Common myeloid progenitor, CD34-positive (primary cell): ENCODE data around the gene PCIF1.

ENCODE experiments used
- CTCF ChIA-PET: fragments of 350-600 bp; sonication (Branson Sonifier 250); formaldehyde crosslinking; loops from one replicate; lab custom pipeline; 2021; ENCODE audit warnings: antibody characterized with exemption; lab: Charles Lee
- POLR2A ChIA-PET: fragments of 350-600 bp; sonication (Branson Sonifier 250); formaldehyde crosslinking; loops from one replicate; lab custom pipeline; 2021; ENCODE audit warnings: antibody characterized with exemption; lab: Charles Lee
- DNase-seq, 3 donors: peaks; one replicate each; pipeline versions ENCODE4 v3.0.0 to v3.0.0-alpha.2; 2013
- H3K27ac ChIP-seq, 2 experiments: 1 replicate in 1 of 2; 2 replicates in 1 of 2; pipeline ENCODE4 v1.7.0; 2013; ENCODE audit warnings: inconsistent platforms in 2 of 2, low read length in 2 of 2, mild to moderate bottlenecking in 2 of 2, low read depth in 1 of 2, moderate library complexity in 1 of 2; ENCODE audit not compliant: severe bottlenecking in 2 of 2, insufficient read depth in 1 of 2, poor library complexity in 1 of 2
- H3K27me3 ChIP-seq, 5 experiments: replicated peaks in 2 of 5; 1 replicate in 3 of 5; 2 replicates in 2 of 5; pipeline versions ENCODE4 v1.6.1 to v1.7.0; 2013; ENCODE audit warnings: low read length in 4 of 5, mild to moderate bottlenecking in 2 of 5, moderate library complexity in 2 of 5, inconsistent platforms in 1 of 5; ENCODE audit not compliant: insufficient read depth in 5 of 5, control insufficient read depth in 4 of 5
- H3K36me3 ChIP-seq, 4 experiments: 1 replicate in 2 of 4; 2 replicates in 2 of 4; pipeline versions ENCODE4 v1.6.1 to v1.7.0; 2013; ENCODE audit warnings: low read length in 3 of 4, control low read depth in 1 of 4, mild to moderate bottlenecking in 1 of 4; ENCODE audit not compliant: control insufficient read depth in 4 of 4, insufficient read depth in 4 of 4
- H3K4me1 ChIP-seq, 4 experiments: 1 replicate in 3 of 4; 2 replicates in 1 of 4; pipeline versions ENCODE4 v1.6.1 to v1.7.1; 2013; ENCODE audit warnings: low read length in 3 of 4, mild to moderate bottlenecking in 3 of 4, control low read depth in 1 of 4, inconsistent platforms in 1 of 4, moderate library complexity in 1 of 4; ENCODE audit not compliant: control insufficient read depth in 4 of 4, insufficient read depth in 4 of 4; ENCODE audit errors: control extremely low read depth in 1 of 4
- H3K4me3 ChIP-seq, 7 experiments: 1 replicate in 4 of 7; 2 replicates in 3 of 7; pipeline versions ENCODE4 v1.5.1 to v1.7.0; 2013; ENCODE audit warnings: mild to moderate bottlenecking in 7 of 7, low read length in 6 of 7, moderate library complexity in 6 of 7, inconsistent platforms in 2 of 7, low read depth in 2 of 7, control low read depth in 1 of 7; ENCODE audit not compliant: insufficient read depth in 4 of 7, control insufficient read depth in 1 of 7; ENCODE audit errors: extremely low read depth in 1 of 7
- H3K9me3 ChIP-seq, 5 experiments: 1 replicate in 4 of 5; 2 replicates in 1 of 5; pipeline versions ENCODE4 v1.6.1 to v1.7.1; 2013; ENCODE audit warnings: low read length in 4 of 5, mild to moderate bottlenecking in 2 of 5, inconsistent platforms in 1 of 5, low read depth in 1 of 5, moderate library complexity in 1 of 5; ENCODE audit not compliant: control insufficient read depth in 4 of 5, insufficient read depth in 2 of 5; ENCODE audit errors: control extremely low read depth in 1 of 5
- WGBS: methylation state at CpG from one replicate; pipeline ENCODE4 v1.1.5; 2013; ENCODE audit not compliant: insufficient coverage; 5-methylcytosine and 5-hydroxymethylcytosine counted together

PCIF1 gene

DNA sequence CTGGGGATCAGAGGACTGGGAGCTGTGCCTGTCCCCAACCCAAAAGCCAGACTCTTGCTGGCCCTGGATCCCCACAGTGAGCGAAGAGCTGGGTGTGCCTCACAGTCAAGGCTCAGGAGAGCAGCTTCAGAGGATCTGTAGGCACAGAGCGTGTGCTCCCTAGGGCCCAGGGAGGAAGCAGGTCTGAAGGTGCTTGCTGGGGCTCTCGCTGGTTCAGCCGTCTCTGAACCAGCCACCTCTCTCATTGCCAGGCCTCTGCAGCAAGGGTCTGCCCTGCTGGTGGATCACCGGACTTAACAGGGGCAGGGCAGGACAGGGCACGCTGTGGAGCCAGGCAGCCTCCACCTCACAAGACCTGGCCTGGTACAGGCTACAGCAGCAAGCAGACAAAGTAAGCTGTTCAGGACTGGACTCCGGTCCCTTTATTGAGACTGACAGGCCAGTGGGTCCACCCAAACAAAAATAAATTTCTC is 13.8 kb downstream of the PCIF1 start:
- no peak overlapping the region for H3K27ac ChIP-seq
- H3K27me3 ChIP-seq: no peaks in the 10 kb centered on the region
- no peaks in the 10 kb centered on the region for H3K9me3 ChIP-seq
- H3K36me3 ChIP-seq: peaks cover 27 to 98% (median 86%) of the 10 kb centered on the region in 4 experiments
- no peak overlapping the region for H3K4me3 ChIP-seq
- CTCF ChIA-PET: interaction anchor here (1.0 to 7.3 kb wide), 6 partner anchors 10 to 110 kb away, joined by 3 to 75 read pairs (median 4); partner anchors contain the start of gene ZNF335
- POLR2A ChIA-PET: interaction anchor here (1.4 kb wide), 1 partner anchor 9 kb away, joined by 8 read pairs; no protein-coding TSS in a partner anchor
- 80% methylated on average over 7 of the region's 7 CpGs for WGBS
- H3K4me1 ChIP-seq: no peaks in the 10 kb centered on the region
- DNase-seq: no peak

DNA sequence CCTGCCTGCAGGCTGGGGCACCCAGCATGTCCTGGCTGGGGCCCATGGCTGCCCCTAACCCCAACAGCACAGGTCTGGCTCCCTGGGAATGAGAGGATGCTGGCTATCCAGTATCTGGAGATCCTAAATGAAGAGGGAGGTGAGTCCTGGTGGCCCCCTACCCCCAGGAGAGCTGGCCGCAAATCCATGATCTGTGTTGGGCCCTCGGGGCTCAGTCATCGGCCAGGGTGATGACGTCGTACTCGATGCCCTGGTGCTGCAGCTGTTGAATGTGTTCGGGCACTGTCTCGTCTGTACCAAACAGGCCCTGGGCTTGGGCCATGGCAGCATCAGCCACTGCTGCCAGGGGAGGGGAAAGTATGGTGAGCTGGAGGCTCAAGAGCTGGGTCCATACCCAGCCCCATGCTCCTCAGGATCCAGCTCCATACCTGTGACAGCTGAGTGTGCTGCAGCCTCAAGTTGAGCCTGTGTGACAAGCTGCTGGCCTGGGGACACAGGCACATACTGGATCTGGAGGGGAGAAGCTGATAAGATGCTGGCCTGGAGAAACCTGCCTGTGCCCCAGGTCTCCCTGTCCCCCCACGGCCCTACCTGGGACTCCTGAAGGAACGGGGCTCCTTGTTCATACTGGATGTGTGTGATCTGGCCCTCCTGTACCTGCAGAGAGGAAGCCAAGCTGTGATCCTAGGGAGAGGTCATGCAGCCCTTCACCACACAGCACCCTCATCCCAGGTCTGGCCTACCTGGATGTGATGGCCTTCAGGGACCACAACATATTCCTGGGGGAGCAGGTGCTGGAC is 14.5 kb downstream of the PCIF1 start:
- CTCF ChIA-PET: interaction anchor here (1.0 to 7.3 kb wide), 8 partner anchors 11 to 150 kb away, joined by 3 to 75 read pairs (median 4); partner anchors contain the start of gene ZNF335
- Histone ChIP-seq H3K36me3 (peaks cover 32 to 97% (median 84%) of the 10 kb centered on the region in 4 experiments), H3K27ac (no peak overlapping the region), H3K4me1 (no peaks in the 10 kb centered on the region), H3K9me3 (no peaks in the 10 kb centered on the region), H3K27me3 (no peaks in the 10 kb centered on the region), H3K4me3 (no peak overlapping the region)
- 96% methylated on average over 10 of the region's 10 CpGs for WGBS
- DNase-seq: no peak
- POLR2A ChIA-PET: interaction anchor here (1.2 to 1.5 kb wide), 2 partner anchors 9 to 14 kb away, joined by 3 to 6 read pairs; partner anchors contain the start of gene PCIF1

DNA sequence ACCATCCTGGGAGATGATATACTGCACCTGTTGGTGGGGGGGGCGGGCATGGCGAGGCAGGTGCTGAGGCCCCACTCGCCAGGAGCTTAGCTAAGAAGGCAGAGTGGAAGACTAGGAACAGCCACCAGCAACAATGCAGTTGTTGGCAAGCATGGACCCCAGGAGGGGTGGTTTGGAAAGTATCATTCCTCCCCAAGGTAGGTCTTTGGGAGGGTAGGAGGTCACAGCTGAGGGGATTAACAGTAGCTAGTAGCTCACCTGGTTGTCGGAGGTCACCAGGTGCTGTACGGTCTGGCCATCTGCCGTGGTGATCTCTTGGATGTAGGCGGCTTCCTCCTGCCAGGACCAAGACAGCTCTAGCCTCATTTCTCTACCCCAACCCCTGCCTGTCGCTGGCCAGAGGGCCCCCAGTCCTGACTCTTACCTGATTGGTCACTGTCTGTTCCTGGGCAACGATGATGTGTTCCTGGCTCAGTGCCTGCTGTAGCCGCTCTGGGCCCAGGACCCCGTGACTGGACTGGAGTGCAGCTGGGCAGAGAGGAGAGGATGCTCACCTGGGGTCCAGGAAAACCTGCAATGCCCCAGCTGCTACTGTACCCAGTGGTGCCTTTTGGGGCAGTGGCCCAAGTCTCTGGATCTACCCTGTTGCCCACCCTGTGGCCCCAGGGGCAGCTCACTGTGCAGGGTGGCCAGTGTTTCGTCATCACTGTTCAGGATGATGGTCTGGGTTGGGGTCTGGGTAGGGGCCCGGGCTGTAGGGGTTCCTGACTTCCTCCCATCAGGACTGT is 15.3 kb downstream of the PCIF1 start:
- DNase-seq: no peak
- POLR2A ChIA-PET: interaction anchor here (0.6 to 1.5 kb wide), 3 partner anchors 8 to 15 kb away, joined by 3 to 6 read pairs (median 3); partner anchors contain the start of gene PCIF1
- no peaks in the 10 kb centered on the region for H3K9me3 ChIP-seq
- H3K36me3 ChIP-seq: peaks cover 25 to 92% (median 78%) of the 10 kb centered on the region in 4 experiments
- CTCF ChIA-PET: interaction anchor here (1.0 to 7.3 kb wide), 6 partner anchors 12 to 151 kb away, joined by 3 to 75 read pairs (median 4); no protein-coding TSS in a partner anchor
- 93% methylated on average over 13 of the region's 13 CpGs for WGBS
- no peak overlapping the region for H3K4me3 ChIP-seq
- no peaks in the 10 kb centered on the region for H3K27me3 ChIP-seq
- no peak overlapping the region for H3K27ac ChIP-seq
- H3K4me1 ChIP-seq: no peaks in the 10 kb centered on the region

DNA sequence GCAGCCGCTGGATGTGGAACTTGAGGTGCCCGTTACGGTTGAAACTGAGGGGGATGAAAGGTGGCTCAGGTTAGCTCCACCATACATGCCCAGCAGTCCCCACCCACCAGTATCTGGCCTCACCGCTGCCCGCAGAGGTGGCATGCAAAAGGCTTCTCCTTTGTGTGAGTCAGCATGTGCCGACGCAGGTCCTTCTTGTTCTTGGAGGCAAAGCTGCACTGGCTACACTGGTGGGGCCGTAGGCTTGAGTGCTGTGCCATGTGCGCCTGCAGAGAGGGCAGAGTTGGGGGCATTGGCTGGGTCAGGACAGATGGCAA is 15.8 kb downstream of the PCIF1 start:
- ChIA-PET CTCF (interaction anchor here (1.7 to 7.3 kb wide), 3 partner anchors 11 to 151 kb away, joined by 6 to 75 read pairs (median 13); no protein-coding TSS in a partner anchor), POLR2A (no interaction called here)
- DNase-seq: no peak
- no peaks in the 10 kb centered on the region for H3K9me3 ChIP-seq
- H3K36me3 ChIP-seq: peaks cover 21 to 87% (median 72%) of the 10 kb centered on the region in 4 experiments
- H3K27ac ChIP-seq: no peak overlapping the region
- no peak overlapping the region for H3K4me3 ChIP-seq
- H3K4me1 ChIP-seq: no peaks in the 10 kb centered on the region
- WGBS: 98% methylated on average over 7 of the region's 9 CpGs
- no peaks in the 10 kb centered on the region for H3K27me3 ChIP-seq

DNA sequence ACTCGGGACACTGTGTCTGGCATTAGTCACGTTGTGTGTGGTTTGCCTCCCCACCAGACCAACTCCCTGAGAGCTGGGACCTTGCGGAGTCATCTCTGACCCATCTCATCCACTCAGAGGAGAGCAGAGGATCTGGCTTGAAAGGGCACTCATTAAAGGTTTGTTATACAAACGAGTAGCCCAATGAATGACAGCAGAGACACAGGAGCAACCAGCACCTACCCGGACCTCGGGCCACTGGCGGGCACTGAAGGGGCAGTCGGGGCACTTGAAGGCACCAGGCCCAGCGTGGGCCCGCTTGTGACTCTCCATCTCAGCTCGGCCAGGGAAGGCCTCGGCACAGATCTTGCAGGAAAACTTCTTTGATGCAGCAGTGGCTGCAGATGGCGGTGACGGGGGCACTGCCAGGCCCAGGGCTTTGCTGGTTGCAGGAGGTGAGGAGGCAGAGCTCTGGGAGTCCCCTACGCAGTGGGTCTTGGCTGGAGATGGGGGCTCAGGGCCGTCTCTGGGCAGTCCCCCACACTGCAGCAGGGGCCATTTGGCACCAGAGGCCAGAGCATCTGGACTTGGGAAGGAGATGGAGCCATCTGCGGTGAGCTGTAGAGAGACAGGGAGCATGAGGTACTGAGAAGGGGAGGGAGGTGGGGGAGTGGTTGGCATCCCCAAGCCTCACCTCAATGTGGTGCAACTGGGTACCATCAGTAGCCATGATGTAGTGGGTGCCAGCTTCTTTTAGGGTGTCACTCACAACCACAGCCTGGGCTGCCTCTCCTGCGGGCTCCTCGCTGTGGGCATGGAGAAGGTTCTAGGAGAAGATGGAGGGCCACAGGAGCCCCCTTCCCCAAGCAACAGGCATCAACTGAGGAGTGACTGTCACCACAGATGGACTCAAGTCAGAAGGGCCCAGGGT is 17.7 kb downstream of the PCIF1 start:
- Histone ChIP-seq H3K36me3 (peaks cover 14 to 76% (median 60%) of the 10 kb centered on the region in 4 experiments), H3K4me3 (no peak overlapping the region), H3K9me3 (no peaks in the 10 kb centered on the region), H3K27me3 (no peaks in the 10 kb centered on the region), H3K4me1 (no peaks in the 10 kb centered on the region), H3K27ac (peak overlapping the region in 1 of 2 experiments; percentile 17)
- WGBS: 94% methylated on average over 19 of the region's 19 CpGs
- DNase-seq: no peak
- ChIA-PET POLR2A (interaction anchor here (0.9 kb wide), 1 partner anchor 11 kb away, joined by 3 read pairs; no protein-coding TSS in a partner anchor), CTCF (interaction anchor here (0.5 to 2.7 kb wide), 9 partner anchors 10 to 166 kb away, joined by 3 to 16 read pairs (median 3); no protein-coding TSS in a partner anchor)

DNA sequence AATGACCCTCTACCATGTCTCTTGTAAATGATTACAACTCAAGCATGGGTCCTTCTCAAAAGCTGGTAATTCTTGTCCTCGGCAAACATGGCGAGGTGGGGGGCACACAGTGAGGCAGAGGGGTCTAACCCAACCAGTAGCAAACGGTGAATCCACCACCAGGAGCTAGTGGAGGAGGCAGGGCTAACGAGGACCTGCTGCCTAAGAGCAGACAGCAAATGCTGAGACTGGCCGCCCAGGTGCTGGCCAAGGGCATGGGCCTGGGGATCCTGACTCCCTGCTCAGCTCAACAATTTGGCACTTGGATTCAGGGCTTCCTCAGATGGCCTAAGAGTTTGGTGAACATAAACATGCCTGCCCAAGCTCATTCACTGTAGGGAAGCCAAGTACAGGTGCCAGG is 18.4 kb downstream of the PCIF1 start:
- no peak for DNase-seq
- ChIA-PET CTCF (interaction anchor here (0.8 to 2.7 kb wide), 8 partner anchors 9 to 167 kb away, joined by 3 to 16 read pairs (median 6); no protein-coding TSS in a partner anchor), POLR2A (no interaction called here)
- Histone ChIP-seq H3K27me3 (no peaks in the 10 kb centered on the region), H3K27ac (no peak overlapping the region), H3K9me3 (no peaks in the 10 kb centered on the region), H3K4me1 (no peaks in the 10 kb centered on the region), H3K4me3 (no peak overlapping the region), H3K36me3 (peaks cover 17 to 76% (median 57%) of the 10 kb centered on the region in 4 experiments)
- 98% methylated on average over 5 of the region's 5 CpGs for WGBS
